ENCODE results near the gene ST8SIA1.

GRCh38 chr12:22287101-22287500 lies 47.4 kb downstream of the ST8SIA1 start:
- TF ChIP-seq, protein P1, sequence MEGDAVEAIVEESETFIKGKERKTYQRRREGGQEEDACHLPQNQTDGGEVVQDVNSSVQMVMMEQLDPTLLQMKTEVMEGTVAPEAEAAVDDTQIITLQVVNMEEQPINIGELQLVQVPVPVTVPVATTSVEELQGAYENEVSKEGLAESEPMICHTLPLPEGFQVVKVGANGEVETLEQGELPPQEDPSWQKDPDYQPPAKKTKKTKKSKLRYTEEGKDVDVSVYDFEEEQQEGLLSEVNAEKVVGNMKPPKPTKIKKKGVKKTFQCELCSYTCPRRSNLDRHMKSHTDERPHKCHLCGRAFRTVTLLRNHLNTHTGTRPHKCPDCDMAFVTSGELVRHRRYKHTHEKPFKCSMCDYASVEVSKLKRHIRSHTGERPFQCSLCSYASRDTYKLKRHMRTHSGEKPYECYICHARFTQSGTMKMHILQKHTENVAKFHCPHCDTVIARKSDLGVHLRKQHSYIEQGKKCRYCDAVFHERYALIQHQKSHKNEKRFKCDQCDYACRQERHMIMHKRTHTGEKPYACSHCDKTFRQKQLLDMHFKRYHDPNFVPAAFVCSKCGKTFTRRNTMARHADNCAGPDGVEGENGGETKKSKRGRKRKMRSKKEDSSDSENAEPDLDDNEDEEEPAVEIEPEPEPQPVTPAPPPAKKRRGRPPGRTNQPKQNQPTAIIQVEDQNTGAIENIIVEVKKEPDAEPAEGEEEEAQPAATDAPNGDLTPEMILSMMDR (conservative IDR thresholded peaks at IDR 0.05; ENCODE audit: low read depth, low read length): no peak
- no peak for TF ChIP-seq EZH2phosphoT487 (IDR thresholded peaks at IDR 0.05; ENCODE audit: borderline replicate concordance, low read length)

All from PC-3 (cell line).